ENCODE data around the gene RASSF4.

GRCh38 chr10:45040921-45041542, 81.4 kb downstream of the RASSF4 start:
- TF ChIP-seq EZH2 (IDR thresholded peaks at IDR 0.05; ENCODE audit: insufficient read depth, poor library complexity, severe bottlenecking) (no peak), EZH2phosphoT487 (IDR thresholded peaks at IDR 0.05; ENCODE audit: insufficient read depth, low read depth) (no peak)
